ENCODE results near the gene RGL3.
"Not testable (repeated sequence)": the region's sequence is repeated elsewhere in the genome, so short reads cannot be mapped to it uniquely, and the experiment has no call there.

Gene RGL3, protein sequence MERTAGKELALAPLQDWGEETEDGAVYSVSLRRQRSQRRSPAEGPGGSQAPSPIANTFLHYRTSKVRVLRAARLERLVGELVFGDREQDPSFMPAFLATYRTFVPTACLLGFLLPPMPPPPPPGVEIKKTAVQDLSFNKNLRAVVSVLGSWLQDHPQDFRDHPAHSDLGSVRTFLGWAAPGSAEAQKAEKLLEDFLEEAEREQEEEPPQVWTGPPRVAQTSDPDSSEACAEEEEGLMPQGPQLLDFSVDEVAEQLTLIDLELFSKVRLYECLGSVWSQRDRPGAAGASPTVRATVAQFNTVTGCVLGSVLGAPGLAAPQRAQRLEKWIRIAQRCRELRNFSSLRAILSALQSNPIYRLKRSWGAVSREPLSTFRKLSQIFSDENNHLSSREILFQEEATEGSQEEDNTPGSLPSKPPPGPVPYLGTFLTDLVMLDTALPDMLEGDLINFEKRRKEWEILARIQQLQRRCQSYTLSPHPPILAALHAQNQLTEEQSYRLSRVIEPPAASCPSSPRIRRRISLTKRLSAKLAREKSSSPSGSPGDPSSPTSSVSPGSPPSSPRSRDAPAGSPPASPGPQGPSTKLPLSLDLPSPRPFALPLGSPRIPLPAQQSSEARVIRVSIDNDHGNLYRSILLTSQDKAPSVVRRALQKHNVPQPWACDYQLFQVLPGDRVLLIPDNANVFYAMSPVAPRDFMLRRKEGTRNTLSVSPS

DNA sequence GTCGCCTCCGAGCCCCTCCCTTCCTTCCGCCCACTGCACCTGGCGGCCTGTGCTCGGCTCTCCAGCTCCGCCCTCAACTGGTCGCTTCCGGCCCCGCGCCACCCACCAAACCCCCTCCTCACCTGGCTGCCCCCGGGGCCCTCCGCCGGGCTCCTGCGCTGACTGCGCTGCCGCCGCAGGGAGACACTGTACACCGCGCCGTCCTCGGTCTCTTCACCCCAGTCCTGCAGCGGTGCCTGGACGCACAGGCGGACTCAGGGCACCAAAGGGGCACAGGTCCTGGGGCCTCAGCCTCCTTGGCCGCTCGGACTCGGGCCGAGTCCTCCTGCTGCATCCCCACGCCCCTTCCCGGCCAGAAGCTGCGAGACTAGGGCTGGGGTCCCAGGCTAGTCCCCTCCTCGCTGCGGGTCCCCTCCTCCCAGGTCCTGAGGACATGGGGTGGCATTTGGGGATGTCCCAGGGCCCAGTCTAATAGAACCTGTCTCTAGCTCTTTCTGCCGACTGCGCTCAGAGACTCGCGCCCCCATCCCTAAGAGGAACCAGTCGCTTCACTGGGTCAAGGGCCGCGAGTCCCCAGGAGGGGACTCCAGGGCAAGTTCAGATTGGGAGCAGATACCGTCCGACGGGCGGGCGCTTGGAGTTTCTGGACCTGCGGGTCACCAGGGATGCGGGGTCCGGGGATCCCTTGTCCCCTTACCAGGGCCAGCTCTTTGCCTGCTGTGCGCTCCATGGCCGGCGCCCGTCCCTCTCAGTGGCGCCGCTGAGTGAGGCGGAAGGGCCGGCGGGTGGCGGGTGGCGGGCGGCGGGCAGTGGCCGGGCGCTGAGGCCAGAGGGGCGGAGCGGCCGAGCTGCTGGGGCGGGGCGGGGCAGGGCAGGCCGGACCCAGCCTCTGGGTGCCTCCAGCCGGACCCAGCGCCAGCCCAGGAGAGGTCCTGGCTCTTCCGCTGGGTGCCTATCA, at the start of gene RGL3:
TSS of gene RGL3 (minus strand) at position 766 of the 958 bp plus-strand sequence. CDS start at position 730, 36 bp downstream.
- H3K27me3 ChIP-seq (ENCODE audit: insufficient read depth, insufficient read length), result peaks cover 67% of the 10 kb centered on the region
- DNase-seq (ENCODE audit: low read depth, low spot score), result no peak
- H3K9ac ChIP-seq (ENCODE audit: insufficient read length, low read depth), result peak within 1 kb of the TSS; percentile 82
- H3K9me3 ChIP-seq (ENCODE audit: insufficient read depth, low read length), result no peaks in the 10 kb centered on the region
- H3K4me1 ChIP-seq (ENCODE audit: insufficient read depth, insufficient read length), result peaks cover 16% of the 10 kb centered on the region
- H3K4me3 ChIP-seq (ENCODE audit: insufficient read length, low read depth), result peak within 1 kb of the TSS; percentile 55
- no peaks in the 10 kb centered on the region for H3K36me3 ChIP-seq (ENCODE audit: insufficient read depth, insufficient read length, low read length)
- TF ChIP-seq YY1 (IDR thresholded peaks at IDR 0.05; ENCODE audit: insufficient read depth, insufficient read length), result no peak
- TF ChIP-seq ZNF274 (IDR thresholded peaks at IDR 0.05; ENCODE audit: low read depth, low read length), result no peak
- TF ChIP-seq SUZ12 (IDR thresholded peaks at IDR 0.05; ENCODE audit: extremely low read depth, insufficient read depth, insufficient read length), result no peak

DNA sequence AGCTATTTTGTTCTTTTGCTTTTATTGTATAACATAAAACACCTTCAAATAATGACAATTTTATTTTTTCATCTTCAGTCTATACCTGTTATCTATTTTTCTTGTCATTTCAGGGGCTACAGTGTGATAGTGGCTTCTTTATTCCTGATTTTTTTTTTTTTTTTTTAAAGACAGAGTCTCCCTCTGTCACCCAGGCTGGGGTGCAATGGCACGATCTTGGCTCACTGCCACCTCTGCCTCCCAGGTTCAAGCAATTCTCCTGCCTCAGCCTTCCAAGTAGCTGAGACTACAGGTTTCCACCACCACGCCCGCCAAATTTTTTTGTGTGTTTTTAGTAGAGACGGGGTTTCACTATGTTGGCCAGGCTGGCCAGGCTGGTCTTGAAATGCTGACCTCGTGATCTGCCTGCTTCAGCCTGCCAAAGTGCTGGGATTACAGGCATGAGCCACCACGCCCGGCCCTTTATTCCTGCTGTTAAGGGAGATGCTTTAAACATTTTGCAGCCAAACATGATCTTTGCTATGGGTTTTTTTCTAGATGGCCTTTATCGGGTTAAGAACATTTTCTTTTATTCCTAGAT, 49.2 kb upstream of the RGL3 start:
- H3K9me3 ChIP-seq (ENCODE audit: insufficient read depth, low read length); H3K27me3 ChIP-seq (ENCODE audit: insufficient read depth, insufficient read length); H3K9ac ChIP-seq (ENCODE audit: insufficient read length, low read depth); DNase-seq (ENCODE audit: low read depth, low spot score); H3K4me3 ChIP-seq (ENCODE audit: insufficient read length, low read depth); H3K36me3 ChIP-seq (ENCODE audit: insufficient read depth, insufficient read length, low read length): not testable (repeated sequence)
- peaks cover 17% of the 10 kb centered on the region for H3K4me1 ChIP-seq (ENCODE audit: insufficient read depth, insufficient read length)

DNA sequence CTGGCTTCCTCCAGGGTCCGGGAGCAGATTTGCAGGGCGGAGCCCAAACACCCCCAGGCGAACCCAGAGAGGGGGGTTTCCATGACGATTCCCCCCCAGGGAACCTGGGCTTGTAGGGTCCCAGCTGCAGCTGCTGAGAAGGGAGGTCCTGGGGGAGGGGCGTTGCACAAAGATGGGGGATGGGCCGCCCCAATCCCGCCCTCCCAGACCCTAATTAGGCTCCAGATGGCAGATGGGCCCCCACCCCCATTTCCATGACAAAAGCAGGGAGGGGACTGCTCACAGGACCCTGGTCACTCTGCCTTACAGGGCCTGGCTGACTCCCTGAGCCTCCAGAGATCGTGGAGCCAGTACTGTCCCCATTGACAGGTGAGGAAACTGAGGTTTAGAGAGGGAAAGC, 46.5 kb upstream of the RGL3 start:
- H3K27me3 ChIP-seq (ENCODE audit: insufficient read depth, insufficient read length), result no peaks in the 10 kb centered on the region

DNA sequence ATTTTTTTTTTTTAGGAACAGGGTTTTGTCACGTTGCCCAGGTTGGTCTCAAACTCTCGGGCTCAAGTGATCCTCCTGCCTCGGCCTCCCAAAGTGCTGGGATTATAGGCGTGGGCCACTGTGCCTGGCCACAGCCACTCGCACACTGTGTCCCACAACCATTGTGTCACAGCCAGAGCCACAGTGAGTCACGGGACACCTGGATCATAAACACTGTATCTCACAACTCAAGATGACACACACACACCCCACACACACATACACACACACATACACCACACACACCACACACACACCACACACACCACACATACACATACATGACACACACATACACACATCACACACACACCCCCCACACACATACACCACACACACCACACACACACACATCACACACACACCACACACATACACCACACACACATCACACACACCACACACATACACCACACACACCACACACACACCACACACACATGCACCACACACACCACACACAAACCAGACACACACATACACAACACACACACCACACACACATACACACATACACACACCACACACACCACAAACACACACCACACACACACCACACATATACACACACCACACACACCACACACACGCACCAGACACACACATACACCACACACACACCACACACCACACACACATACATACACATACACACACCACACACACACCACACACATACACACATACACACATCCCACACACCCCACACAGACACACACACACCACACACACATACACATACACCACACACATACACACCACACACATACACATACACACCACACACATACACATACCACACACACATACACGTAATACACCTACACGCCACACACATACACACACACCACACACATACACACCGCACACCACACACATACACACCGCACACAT, 45.5 kb upstream of the RGL3 start:
- no peak for TF ChIP-seq SUZ12 (IDR thresholded peaks at IDR 0.05; ENCODE audit: extremely low read depth, insufficient read depth, insufficient read length)
- no peak for TF ChIP-seq YY1 (IDR thresholded peaks at IDR 0.05; ENCODE audit: insufficient read depth, insufficient read length)
- TF ChIP-seq ZNF274 (IDR thresholded peaks at IDR 0.05; ENCODE audit: low read depth, low read length), result no peak
- Histone ChIP-seq H3K4me3 (ENCODE audit: insufficient read length, low read depth) (no peak overlapping the region), H3K27me3 (ENCODE audit: insufficient read depth, insufficient read length) (no peaks in the 10 kb centered on the region), H3K9me3 (ENCODE audit: insufficient read depth, low read length) (no peaks in the 10 kb centered on the region), H3K4me1 (ENCODE audit: insufficient read depth, insufficient read length) (peaks cover 17% of the 10 kb centered on the region), H3K36me3 (ENCODE audit: insufficient read depth, insufficient read length, low read length) (no peaks in the 10 kb centered on the region), H3K9ac (ENCODE audit: insufficient read length, low read depth) (no peak overlapping the region)
- DNase-seq (ENCODE audit: low read depth, low spot score), result no peak

More for the DNA sequence above, 46.5 kb upstream of the RGL3 start:
- no peaks in the 10 kb centered on the region for H3K9me3 ChIP-seq (ENCODE audit: insufficient read depth, low read length)
- H3K4me1 ChIP-seq (ENCODE audit: insufficient read depth, insufficient read length), result peaks cover 17% of the 10 kb centered on the region
- no peaks in the 10 kb centered on the region for H3K36me3 ChIP-seq (ENCODE audit: insufficient read depth, insufficient read length, low read length)
- H3K4me3 ChIP-seq (ENCODE audit: insufficient read length, low read depth), result no peak overlapping the region
- DNase-seq (ENCODE audit: low read depth, low spot score), result no peak
- no peak for TF ChIP-seq SUZ12 (IDR thresholded peaks at IDR 0.05; ENCODE audit: extremely low read depth, insufficient read depth, insufficient read length)
- TF ChIP-seq ZNF274 (IDR thresholded peaks at IDR 0.05; ENCODE audit: low read depth, low read length), result no peak
- TF ChIP-seq YY1 (IDR thresholded peaks at IDR 0.05; ENCODE audit: insufficient read depth, insufficient read length), result no peak
- H3K9ac ChIP-seq (ENCODE audit: insufficient read length, low read depth), result no peak overlapping the region

DNA sequence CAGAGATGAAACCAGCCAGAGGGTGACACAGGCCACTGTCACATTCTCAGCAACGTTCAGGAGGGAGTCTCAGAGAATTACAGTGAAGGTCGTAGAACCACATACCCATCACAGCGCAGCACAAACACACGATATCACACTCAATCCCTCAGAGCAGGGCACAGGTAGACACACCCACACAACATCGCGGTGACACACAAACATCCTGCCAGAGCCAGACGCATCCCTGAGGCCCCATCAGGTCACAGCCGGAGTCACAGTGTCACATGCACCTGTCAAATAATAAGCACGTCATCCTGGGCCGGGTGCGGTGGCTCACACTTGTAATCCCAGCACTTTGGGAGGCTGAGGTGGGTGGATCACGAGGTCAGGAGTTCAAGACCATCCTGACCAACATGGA, 44.3 kb upstream of the RGL3 start:
- H3K9ac ChIP-seq (ENCODE audit: insufficient read length, low read depth), result no peak overlapping the region
- no peaks in the 10 kb centered on the region for H3K36me3 ChIP-seq (ENCODE audit: insufficient read depth, insufficient read length, low read length)
- H3K9me3 ChIP-seq (ENCODE audit: insufficient read depth, low read length), result no peaks in the 10 kb centered on the region
- peaks cover 17% of the 10 kb centered on the region for H3K4me1 ChIP-seq (ENCODE audit: insufficient read depth, insufficient read length)
- H3K27me3 ChIP-seq (ENCODE audit: insufficient read depth, insufficient read length), result no peaks in the 10 kb centered on the region
- no peak overlapping the region for H3K4me3 ChIP-seq (ENCODE audit: insufficient read length, low read depth)
- no peak for TF ChIP-seq ZNF274 (IDR thresholded peaks at IDR 0.05; ENCODE audit: low read depth, low read length)
- TF ChIP-seq YY1 (IDR thresholded peaks at IDR 0.05; ENCODE audit: insufficient read depth, insufficient read length), result no peak
- TF ChIP-seq SUZ12 (IDR thresholded peaks at IDR 0.05; ENCODE audit: extremely low read depth, insufficient read depth, insufficient read length), result no peak
- DNase-seq (ENCODE audit: low read depth, low spot score), result no peak

DNA sequence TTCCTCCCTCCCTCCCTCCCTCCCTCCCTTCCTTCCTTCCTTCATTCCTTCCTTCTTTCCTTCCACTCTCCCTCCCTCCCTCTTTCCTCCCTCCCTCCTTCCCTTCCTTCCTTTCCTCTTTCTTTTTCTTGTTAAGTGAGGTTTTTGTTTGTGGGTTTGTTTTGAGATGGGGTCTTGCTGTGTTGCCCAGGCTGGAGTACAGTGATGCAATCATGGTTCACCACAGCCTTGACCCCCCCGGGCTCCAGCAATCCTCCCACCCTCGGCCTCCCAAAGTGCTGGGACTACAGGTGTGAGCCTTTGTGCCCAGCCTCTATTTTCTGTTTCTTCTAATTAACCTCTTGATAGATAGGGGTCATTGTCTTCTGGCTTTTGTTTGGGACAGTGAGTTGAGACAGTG, 42.3 kb upstream of the RGL3 start:
- H3K4me1 ChIP-seq (ENCODE audit: insufficient read depth, insufficient read length), result peaks cover 22% of the 10 kb centered on the region
- no peak for TF ChIP-seq YY1 (IDR thresholded peaks at IDR 0.05; ENCODE audit: insufficient read depth, insufficient read length)
- TF ChIP-seq ZNF274 (IDR thresholded peaks at IDR 0.05; ENCODE audit: low read depth, low read length), result no peak
- no peak for TF ChIP-seq SUZ12 (IDR thresholded peaks at IDR 0.05; ENCODE audit: extremely low read depth, insufficient read depth, insufficient read length)
- H3K36me3 ChIP-seq (ENCODE audit: insufficient read depth, insufficient read length, low read length), result no peaks in the 10 kb centered on the region
- H3K9ac ChIP-seq (ENCODE audit: insufficient read length, low read depth), result no peak overlapping the region
- no peak for DNase-seq (ENCODE audit: low read depth, low spot score)
- no peak overlapping the region for H3K4me3 ChIP-seq (ENCODE audit: insufficient read length, low read depth)
- no peaks in the 10 kb centered on the region for H3K9me3 ChIP-seq (ENCODE audit: insufficient read depth, low read length)
- no peaks in the 10 kb centered on the region for H3K27me3 ChIP-seq (ENCODE audit: insufficient read depth, insufficient read length)

Data from NT2/D1 (cell line).